Activated CD4-positive, CD25-positive, alpha-beta regulatory T cell treated with anti-CD3 and anti-CD28 coated beads, Interleukin-2, amount 50 U/mL, for 24 hours (primary cell): ENCODE measurements around the gene PRR13.
A peak's percentile ranks its signal among the peaks of the same experiment; 100 is the strongest.
"Not testable (repeated sequence)": the region's sequence is repeated elsewhere in the genome, so short reads cannot be mapped to it uniquely, and the experiment has no call there.

Experiments
- ATAC-seq, 2 donors: fragments of 150-1000 bp; cut with Tn5 transposase; one replicate each; pipeline ENCODE4 v1.10.0; 2021; ENCODE audit warnings: mild to moderate bottlenecking in 1 of 2, moderate library complexity in 1 of 2

PRR13 gene

GRCh38 chr12:53439582-53439981, 2.0 kb upstream of the PRR13 start:
- ATAC-seq = not testable (repeated sequence)

GRCh38 chr12:53443955-53444354, 2.4 kb downstream of the PRR13 start:
- ATAC-seq = no peak

- ATAC-seq = not testable (repeated sequence)
These were observed 3.2 kb downstream of the PRR13 start for GRCh38 chr12:53444593-53445325.

GRCh38 chr12:53450936-53451335, 9.4 kb downstream of the PRR13 start:
- ATAC-seq = no peak

DNA sequence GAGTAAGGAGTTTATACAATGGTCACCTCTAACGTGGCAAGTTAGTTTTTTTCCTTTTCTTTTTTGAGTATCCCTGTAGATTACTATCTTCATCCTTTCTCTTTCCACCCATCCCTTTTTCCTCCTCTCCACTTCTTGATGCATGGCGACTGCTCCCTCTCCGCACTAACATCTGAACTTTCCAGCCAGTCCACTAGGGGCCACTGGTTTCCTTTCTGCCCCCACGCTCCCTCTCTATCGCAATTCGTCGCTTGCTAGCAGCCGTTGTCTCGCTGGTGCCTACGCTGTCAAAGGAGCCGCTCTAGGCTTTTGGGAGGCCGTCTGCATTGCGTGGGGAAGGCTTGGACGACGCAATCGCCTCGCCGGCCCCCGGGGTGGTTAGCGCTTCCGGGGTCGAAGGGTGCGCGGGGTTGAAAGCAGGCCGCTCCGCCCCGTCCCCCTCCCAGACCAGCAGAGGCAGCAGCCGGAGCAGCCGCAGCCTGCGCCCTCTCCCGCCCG, 10.2 kb downstream of the PRR13 start, which contains the start of gene PCBP2:
TSS of gene PCBP2 (plus strand) at position 442 of the 498 bp plus-strand sequence. CDS start 2,699 bp downstream, outside the sequence.
- ATAC-seq = peak; percentile 95 to 97

- ATAC-seq = peak; percentile 26 to 28
These were observed 10.9 kb downstream of the PRR13 start for GRCh38 chr12:53452159-53453077.

GRCh38 chr12:53453953-53454640, 12.6 kb downstream of the PRR13 start:
- ATAC-seq = no peak

GRCh38 chr12:53454707-53455106, 13.2 kb downstream of the PRR13 start:
- ATAC-seq = no peak

DNA sequence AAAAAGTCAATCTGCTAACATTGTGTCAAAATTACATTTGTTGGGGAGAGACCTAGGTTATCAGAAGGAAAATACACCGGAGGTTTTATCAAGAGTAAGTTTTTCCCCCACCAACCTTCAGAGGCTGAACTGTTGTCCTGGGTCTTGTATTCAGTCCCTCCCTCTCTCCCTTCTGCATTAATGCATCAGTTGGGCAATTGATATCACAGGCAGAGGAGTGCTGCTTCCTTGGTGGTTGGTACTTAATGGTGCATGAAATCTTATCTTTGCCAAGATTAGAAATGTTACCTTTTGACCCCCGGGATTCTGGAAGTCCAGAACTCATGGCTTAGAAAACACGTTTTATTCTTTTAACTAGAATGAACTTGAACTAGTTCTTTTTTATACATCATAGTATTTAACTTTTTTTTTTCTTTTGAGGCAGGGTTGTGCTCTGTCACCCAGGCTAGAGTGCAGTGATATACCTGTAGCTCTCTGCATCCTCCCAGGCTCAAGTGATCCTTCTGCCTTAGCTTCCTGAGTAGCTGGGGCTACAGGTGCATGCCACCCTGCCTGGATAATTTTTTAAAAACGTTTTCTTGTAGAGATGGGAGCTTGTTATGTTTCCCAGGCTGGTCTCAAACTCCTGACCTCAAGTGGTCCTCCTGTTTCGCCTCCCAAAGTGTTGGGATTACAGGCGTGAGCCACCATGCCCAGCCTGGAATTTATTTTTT, 15.3 kb downstream of the PRR13 start:
- no peak for ATAC-seq

- ATAC-seq = no peak
These were observed 17.6 kb downstream of the PRR13 start for GRCh38 chr12:53459097-53459496.

GRCh38 chr12:53461059-53461458, 19.5 kb downstream of the PRR13 start:
- no peak for ATAC-seq

DNA sequence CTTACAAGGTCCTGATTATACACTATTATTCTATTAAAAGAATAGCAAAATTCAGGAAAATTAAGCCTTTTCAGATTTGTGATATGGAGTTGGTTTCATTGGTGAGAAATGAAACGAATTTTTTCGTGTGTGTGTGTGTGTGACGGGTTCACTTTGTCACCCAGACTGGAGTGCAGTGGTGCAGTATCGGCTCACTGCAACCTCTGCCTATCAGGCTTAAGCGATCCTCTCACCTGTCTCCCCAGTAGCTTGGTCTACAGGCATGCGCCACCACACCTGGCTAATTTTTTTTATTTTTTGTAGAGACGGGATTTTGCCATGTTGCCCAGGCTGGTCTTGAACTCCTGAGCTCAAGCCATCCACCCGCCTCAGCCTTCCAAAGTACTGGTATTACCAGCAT, 20.1 kb downstream of the PRR13 start:
- no peak for ATAC-seq

GRCh38 chr12:53462935-53463334, 21.4 kb downstream of the PRR13 start:
- ATAC-seq = no peak

GRCh38 chr12:53463802-53464560, 22.4 kb downstream of the PRR13 start:
- ATAC-seq = peak in 1 of 2 donors; percentile 27

- no peak for ATAC-seq
These were observed 23.3 kb downstream of the PRR13 start for GRCh38 chr12:53464685-53465418.

GRCh38 chr12:53465679-53466078, 24.1 kb downstream of the PRR13 start:
- no peak for ATAC-seq

DNA sequence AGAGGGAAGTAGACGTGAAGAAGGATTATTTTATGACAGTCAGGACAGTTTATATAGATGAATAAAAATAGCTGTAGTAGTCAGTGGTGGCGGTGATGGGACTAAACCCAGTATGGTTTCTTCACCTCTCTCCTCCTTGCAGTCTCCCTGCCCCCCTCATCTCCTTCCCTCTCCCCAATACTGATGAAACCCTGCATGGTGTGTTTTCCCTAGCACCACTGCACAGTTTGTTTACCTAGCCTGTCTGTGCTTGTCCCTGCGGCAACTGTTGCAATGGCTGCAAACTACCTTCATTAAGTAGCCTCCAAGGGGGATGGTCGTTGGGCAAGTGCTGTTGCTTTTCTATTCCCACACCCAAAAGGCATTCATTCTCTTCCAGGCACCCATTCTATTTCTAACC, 25.1 kb downstream of the PRR13 start:
- ATAC-seq = no peak

- ATAC-seq = no peak
These were observed 25.5 kb downstream of the PRR13 start for GRCh38 chr12:53467082-53467481.

DNA sequence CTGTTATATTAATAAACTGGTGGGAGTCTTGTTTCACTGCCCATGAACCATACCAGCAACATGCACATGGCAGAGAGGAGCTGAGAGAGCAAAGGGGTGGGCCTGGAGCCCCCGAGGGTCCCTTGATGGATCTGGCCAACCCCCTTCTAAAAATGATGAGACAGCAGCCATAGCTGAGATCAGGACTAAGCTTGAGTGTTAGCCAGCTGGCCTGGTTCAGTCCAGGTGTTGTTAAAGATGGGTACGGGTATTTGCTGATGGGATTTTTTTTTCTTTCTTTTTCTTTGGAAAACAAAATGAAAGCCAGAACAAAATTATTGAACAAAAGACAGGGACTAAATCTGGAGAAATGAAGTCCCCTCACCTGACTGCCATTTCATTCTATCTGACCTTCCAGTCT, 26.3 kb downstream of the PRR13 start:
- ATAC-seq = no peak

- ATAC-seq = no peak
These were observed 26.7 kb downstream of the PRR13 start for GRCh38 chr12:53468282-53468681.
